Right lobe of liver (tissue), 4 donors: Measurements from ENCODE around the gene LMBR1.

ENCODE experiments used
- CTCF ChIP-seq, 4 donors: fragments of 200-600 bp in 3 of 4; fragments of 450-650 bp in 1 of 4; IDR thresholded peaks; one replicate each; pipeline versions ENCODE4 v1.5.1 to v1.8.0; 2016 to 2022; ENCODE audit warnings: antibody characterized with exemption in 4 of 4, mild to moderate bottlenecking in 2 of 4
- POLR2A ChIP-seq: fragments of 450-650 bp; IDR thresholded peaks from one replicate; pipeline ENCODE4 v1.6.1; 2017; ENCODE audit warnings: antibody characterized with exemption, mild to moderate bottlenecking
- donor health status: DM: no; HTN: no; CAD: no.
- donor health status: DM: no; HTN: no; CAD: no.
- donor health status: DM: no; HTN: yes; CAD: no.

- TF ChIP-seq CTCF (IDR thresholded peaks at IDR 0.05), result no peak
- no peak for TF ChIP-seq POLR2A
Observed at GRCh38 chr7:156662277-156662676, 230.7 kb downstream of the LMBR1 start.
